T follicular helper cell (primary cell): ENCODE results near the gene USF1.
"Not testable (repeated sequence)": the region's sequence is repeated elsewhere in the genome, so short reads cannot be mapped to it uniquely, and the experiment has no call there.

ENCODE experiments used
- DNase-seq: peaks from one replicate; pipeline ENCODE4 v3.0.0-alpha.2; 2020; ENCODE audit warnings: low read depth

USF1 gene

DNA sequence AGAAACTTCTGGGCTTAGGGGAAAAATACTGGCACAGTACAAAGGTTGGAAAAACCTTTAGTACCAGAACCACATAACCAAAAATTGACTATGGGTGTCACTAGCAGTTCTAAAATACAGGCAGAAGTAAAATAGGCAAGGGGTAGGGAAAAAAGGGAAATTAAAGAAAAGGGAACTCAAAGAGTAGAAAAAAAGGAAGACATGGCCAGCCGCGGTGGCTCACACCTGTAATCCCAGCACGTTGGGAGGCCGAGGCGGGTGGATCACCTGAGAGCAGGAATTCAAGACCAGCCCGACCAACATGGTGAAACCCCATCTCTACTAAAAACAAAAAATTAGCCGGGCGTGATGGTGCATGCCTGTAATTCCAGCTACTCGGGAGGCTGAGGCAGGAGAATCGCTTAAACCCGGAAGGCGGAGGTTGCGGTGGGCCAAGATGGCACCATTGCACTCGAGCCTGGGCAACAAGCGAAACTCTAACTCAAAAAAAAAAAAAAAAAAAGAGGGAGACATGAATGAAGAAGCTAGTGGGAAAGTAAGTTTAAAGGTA lies 26.6 kb downstream of the USF1 start:
- DNase-seq = not testable (repeated sequence)

DNA sequence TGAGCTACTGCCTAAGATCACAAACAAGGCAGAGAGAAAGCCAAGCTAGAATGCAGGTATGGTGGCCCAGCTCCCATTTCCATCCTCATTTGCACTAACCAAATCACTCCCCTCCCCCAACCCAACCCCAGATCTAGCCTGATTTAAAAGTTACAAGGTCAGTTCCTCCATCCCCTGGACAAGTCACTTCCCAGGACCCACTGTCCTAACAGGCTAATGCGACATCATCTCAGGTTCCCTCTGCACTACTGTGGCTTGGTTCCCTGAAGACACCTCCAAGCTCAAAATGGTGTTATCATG lies 27.2 kb downstream of the USF1 start:
- DNase-seq = no peak

DNA sequence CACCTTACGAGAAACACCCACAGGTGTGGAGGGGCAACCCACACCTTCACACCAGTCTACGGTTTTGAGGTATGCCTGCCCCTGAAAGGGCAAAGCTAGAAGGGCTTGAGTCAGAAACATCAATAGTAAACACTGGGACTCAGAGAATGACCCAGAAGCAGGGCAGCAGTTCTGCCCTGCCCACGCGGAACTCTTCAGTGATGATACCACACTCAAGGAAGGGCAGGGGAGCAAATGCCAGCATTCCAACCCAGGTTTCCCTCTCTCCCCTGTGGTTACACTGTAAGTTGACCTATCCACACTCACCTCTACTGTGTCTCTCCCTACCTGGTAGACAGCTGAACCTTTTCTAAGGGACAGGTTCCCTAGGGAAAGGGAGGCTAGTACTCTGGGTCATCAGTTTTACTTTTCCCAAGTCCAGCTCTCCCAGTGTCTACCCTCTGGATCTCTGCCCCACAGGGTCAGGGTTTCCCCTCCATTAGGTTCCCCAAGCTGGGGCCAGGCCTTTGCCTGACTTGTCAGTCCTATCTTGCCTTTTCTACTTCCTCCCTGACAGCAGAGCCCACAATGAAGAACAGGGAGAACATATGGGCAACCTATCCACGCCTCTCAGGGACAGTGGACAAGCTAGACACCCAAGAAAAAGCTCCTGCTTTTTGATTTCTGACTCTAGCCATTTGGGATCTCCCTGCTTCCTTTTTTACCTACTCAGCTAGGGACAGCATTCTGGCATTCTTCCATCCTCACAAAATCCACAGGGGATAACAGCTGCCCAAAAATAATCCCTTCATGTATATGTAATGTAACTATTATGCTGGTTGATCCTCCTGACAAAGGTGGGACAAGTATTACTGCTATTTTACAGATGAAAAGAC lies 27.8 kb downstream of the USF1 start:
- DNase-seq = no peak

DNA sequence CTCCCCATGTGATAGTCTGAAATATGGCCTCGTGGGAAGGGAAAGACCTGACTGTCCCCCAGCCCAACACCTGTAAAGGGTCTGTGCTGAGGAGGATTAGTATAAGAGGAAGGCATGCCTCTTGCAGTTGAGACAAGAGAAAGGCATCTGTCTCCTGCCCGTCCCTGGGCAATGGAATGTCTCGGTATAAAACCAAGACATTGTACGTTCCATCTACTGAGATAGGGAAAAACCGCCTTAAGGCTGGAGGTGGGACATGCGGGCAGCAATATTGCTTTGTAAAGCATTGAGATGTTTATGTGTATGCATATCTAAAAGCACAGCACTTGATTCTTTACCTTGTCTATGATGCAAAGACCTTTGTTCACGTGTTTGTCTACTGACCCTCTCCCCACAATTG lies 28.6 kb downstream of the USF1 start:
- not testable (repeated sequence) for DNase-seq

DNA sequence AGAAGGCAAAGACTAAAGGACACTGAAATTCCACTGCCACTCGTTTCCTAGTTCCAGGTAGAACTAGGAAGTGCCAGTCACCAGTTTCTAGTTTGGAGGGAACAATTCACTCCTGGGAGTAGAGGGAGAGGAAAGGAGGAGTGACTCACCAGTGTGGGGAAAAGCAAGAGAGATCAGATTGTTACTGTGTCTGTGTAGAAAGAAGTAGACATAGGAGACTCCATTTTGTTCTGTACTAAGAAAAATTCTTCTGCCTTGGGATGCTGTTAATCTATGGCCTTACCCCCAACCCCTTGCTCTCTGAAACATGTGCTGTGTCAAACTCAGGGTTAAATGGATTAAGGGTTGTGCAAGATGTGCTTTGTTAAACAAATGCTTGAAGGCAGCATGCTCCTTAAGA lies 29.1 kb downstream of the USF1 start:
- DNase-seq = not testable (repeated sequence)

DNA sequence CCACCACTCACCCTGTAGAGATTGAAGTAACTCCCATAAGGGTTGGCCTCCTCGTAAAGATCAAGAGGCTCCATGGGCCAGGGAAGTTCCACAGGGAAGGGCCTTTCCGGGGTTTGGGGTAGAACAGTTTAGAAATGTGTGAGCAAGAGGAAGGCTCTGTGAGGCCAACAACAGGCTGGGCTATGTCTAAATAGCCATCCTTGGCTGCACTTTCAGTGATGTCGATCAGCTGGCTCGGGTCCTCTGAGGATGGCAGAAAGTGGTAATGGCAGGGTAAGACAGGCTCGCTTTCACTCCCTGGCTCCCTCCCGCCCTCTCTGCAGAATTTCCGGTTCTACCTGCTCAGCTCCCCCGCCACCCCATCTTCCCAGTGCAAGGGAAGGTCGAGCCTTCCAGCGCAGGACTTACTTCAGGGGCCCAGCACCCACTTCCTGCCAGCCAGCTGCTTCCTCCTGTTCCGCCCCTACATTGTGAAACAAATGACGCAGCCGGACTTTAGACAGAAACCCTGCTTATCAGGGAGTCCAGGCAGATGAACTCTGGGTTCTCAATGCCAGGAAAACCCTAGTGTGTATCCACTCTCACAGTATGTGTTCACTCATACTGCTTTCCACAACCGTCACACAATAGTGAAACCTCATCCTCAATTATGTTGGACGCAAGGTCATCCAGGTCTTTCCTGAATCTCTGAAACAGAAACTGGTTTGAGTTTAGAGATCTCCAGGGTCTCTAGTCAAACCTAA lies 32.1 kb downstream of the USF1 start:
- DNase-seq = peak; percentile 26

DNA sequence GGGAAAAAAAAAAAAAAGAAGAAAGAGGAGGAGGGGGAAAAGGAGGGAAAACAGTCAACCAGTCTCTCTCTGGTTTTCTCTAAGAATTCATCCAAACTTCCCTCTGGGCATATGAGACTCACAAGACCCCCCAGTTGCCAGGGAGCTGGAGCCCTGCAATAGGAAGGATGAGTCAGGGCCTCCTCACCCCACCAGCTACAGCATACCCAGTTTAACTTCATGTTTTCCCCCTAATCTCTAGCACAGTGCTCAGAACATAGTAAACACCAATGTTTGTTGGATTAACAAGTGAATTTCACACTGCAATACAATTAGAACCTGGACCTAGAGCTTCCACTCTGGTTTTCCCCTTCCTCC lies 32.7 kb downstream of the USF1 start:
- no peak for DNase-seq

DNA sequence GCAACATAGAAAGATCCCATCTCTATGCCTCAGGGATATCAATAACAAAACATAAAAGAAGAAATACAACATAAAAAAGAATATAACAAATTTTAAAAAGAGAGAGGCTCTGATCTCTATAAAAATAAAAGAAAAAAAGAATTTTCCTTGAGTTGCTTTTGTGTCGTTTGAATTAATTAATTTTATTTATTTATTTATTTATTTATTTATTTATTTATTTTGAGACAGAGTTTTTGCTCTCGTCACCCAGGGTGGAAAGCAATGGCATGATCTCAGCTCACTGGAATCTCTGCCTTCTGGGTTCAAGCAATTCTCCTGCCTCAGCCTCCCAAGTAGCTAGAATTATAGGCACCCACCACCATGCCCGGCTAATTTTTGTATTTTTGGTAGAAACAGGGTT lies 33.4 kb downstream of the USF1 start:
- DNase-seq = no peak

DNA sequence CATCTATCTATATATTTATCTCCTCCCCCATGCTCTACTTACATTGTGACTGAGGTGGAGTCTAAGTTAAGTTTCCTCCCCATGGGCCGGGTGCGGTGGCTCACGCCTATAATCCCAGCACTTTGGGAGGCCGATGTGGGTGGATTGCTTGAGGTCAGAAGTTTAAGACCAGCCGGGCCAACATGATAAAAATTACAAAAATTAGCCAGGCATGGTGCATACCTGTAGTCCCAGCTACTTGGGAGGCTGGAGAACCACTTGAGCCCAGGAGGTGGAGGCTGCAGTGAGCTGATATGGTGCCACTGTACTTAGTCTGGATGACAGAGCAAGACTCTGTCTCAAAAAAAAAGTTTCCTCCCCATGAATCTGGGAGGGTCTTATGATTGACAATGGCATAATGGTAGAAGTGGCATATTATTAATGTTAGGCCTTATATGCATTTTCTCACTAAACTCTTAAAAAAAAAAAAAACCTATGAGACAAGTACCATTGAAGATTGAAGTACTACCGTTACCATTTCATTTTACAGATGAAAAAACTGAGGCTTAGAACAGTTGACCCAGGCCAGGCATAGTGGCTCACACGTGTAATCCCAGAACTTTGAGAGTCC lies 36.1 kb downstream of the USF1 start:
- DNase-seq = no peak

DNA sequence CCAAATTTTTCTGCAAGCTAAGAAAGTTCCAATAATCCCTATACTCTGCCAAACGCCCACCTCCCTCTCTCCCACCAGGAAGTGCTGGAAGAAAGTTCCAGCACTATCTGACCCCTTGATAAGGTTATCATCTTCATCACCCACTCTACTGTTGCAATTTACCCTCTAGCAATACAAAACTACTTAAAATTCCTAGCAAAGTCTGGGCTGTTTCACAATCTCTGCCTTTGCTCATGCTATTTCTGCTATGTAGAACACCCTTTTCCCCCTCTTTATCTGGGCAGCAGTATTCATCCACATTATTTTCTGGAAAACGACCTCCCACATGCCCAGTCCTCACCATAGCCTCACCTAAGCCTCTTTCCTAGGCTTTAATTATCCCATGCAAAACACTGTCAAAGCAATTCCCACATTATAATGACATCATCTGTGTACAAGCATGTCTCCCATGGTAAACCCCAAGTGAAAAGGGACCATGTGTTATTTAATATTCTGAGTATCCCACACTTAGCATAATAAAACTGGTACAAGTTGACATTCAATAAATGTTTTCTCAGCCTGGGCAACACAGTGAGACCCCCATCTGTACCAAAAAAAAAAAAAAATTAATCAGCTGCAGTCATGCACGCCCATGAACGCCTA lies 36.8 kb downstream of the USF1 start:
- DNase-seq = no peak

DNA sequence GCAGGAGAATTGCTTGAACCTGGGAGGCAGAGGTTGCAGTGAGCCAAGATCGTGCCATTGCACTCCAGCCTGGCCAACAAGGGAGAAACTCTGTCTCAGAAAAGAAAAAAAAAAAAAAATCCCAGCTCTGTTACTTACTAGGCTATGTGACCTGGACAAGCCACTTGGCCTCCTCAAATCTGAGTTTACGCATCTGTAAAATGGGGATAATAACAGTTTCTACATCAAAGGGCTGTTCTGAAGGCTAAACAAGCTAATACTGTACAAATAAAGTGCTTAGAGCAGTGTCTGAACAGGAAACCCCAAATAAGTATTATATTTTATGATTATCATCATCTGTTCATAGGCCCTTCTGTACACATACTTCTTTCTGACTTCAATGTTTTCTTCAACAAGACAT lies 38.4 kb downstream of the USF1 start:
- DNase-seq = no peak

DNA sequence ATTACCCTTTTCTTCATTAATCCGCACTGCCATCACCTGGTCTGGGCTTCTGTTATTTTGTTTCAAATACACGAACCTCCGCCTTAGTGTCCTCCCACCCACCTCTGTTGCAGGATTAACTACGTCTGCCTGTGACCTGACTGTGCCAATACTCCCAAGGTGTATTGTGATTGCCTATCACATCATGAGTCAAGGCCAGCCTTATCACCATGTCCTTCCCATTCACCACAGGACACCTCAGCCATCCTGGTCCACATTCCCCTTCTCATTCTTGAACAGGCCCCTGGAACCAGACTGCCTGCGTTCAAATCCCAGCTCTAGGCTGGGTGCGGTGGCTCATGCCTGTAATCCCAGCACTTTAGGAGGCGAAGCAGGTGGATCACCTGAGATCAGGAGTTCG lies 39.2 kb downstream of the USF1 start:
- DNase-seq = no peak

DNA sequence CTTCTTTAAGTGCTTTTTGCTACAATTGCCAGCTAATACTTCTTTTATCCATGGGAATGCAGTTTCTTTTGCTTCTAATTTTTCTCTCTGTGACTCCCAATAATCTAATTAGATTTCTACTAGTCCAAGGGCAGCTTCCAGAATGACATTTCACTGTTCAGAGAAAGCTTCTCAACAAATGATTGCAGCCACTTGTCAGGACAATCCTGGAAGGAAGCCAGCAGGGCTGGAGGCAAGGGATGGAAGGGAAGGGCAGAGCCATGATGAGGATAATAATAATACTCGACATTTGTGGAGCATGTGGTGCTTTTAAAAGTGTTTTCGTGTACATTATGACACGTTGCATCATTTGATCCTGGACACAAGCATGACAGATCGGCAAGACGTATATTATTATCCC lies 44.3 kb downstream of the USF1 start:
- DNase-seq = no peak

DNA sequence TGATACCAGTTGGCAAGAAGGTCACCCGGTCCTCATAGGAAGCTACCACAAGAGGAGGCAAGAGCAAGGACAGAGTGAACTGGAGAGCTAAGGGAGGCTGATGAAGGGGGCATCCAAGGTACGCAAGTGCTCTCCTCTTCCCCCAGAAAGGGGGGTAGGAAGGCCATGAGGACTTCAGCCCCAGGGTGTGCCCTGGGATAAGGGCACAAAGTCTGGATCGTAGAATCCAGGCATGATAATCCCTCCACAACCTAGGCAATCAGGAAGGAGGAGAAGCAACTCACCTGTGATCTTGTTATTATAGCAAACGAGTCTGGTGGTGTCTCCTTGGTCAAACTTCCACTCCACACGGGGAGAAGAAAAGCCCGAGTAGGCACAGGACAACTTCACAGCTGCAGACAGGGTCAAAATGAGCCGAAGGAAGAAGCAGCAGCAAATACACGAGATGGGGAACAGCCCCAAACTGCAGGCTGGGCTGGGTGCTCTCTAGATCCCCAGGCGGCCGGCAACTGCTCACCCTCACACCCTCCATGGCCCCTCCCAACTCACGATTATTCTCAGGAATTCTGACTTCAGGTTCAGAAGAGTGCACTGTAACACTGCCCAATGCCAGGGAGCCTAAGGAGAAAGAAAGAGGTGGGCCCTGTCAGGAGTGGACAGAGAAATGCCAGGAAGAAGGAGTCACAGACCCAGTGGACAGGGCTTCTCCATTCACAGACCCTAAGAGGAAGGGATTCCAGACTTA lies 44.9 kb downstream of the USF1 start:
- DNase-seq = no peak

DNA sequence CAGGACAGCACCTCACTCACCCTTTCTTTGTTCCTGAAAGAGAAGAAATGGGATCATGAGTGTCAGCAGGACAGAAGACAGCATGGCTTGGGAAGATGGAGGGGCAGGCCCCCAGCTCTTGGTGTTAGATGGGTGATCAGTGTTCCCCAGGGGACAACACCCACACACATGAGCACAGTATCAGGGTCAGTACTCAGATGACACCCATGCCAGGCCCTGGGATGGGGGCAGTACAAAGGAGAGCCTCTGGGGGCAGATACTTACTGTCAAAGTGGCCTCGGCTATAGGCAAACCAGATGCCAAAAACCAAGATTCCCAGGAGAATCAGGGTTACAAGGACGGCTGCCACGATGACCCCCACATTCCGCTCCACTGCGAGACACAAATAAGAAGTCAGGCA lies 46.4 kb downstream of the USF1 start:
- DNase-seq = no peak

DNA sequence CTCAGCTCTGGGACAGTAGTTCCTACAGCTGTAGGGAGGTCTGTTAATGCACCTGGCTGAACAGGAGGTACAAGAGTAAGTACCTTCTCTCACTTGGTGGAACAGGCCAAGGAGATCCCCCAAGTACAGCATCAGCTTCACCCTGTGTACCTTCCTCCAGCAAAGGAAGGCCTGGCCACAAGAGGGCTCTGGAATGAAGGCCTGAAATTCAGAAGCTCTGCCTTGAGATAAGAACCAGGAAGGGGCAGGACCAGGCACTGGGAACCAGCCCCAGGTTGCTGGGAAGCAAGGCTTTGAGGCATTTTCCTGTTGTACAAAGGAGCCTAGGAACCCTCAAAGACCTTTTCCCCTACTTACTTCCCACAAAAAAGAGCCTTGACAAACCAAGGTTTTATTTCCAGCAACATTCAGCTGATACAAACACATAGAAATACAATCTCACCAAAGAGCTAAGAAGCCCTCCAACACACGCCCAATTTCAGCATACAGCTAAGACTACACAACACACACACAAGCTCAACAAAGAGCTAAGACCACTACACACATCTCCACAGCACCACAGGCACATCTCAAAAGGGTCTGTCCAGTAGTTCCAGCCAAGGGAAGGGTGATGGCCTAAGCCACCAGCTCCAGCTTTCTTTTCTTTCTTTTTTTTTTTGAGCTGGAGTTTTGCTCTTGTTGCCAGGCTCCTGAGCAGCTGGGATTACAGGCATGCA lies 48.3 kb downstream of the USF1 start:
- DNase-seq = peak; percentile 26

DNA sequence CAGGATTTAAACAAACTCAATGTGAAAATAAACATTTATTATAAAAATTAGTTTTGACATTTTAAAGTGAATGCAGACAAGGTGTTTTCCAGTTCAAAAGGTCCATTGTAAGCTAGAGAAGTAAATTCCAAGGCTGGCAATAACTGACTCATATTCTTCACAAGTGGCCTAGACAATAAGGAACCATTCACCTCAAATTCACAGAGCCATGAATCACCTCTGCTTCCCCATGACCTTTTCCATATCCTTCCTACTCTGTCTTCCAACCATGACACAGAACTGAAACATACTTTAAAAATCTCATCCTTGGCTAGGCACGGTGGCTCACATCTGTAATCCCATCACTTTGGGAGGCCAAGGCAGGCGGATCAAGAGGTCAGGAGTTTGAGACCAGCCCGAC lies 49.6 kb downstream of the USF1 start:
- DNase-seq = no peak

DNA sequence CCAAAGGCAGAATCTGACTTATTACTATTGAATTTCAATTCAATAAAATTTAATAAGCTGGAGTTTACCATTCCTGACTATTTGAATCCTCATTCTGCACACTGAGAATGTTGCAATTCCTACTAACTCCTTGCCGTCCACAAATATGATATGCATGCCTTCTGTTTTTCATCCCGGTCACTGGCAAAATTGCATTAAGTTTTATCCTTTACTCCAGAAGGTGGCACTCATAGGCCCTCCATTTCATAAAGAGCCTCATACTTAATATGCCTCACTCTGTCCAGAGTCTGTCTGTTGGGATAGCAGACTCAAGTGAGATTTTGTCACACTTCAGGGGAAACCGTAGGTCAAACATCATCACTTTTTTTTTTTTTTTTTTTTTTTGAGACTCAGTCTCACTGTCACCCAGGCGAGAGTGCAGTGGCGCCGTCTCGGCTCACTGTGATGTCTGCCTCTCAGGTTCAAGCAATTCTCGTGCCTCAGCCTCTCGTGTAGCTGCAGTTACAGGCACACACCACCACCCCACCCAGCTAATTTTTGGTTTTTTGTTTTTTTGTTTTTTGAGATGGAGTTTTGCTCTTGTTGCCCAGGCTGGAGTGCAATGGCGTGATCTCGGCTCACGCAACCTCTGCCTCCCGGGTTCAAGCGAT lies 52.1 kb downstream of the USF1 start:
- no peak for DNase-seq

DNA sequence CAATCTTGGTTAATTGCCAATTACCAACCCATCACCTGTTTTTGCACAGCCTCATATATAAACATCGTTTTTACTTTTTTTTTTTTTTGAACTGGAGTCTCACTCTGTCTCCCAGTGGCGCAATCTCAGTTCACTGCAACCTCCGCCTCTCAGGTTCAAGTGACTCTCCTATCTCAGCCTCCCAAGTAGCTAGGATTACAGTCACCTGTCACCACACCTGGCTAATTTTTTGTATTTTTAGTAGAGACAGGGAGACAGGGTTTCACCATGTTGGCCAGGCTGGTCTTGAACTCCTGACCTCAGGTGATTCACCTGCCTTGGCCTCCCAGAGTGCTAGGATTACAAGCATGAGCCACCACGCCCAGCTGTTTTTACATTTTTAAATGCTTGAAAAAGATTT lies 53.7 kb downstream of the USF1 start:
- not testable (repeated sequence) for DNase-seq
